HG03159 (cell line): ENCODE measurements around the gene CLGN.
"Not testable (repeated sequence)": the region's sequence is repeated elsewhere in the genome, so short reads cannot be mapped to it uniquely, and the experiment has no call there.

Experiments
- ATAC-seq: cut with Tn5 transposase; IDR thresholded peaks from one replicate; pipeline ENCODE4 v1.9.1; 2021; ENCODE audit warnings: mild to moderate bottlenecking, moderate library complexity; ENCODE audit not compliant: unreplicated experiment

Gene CLGN, protein sequence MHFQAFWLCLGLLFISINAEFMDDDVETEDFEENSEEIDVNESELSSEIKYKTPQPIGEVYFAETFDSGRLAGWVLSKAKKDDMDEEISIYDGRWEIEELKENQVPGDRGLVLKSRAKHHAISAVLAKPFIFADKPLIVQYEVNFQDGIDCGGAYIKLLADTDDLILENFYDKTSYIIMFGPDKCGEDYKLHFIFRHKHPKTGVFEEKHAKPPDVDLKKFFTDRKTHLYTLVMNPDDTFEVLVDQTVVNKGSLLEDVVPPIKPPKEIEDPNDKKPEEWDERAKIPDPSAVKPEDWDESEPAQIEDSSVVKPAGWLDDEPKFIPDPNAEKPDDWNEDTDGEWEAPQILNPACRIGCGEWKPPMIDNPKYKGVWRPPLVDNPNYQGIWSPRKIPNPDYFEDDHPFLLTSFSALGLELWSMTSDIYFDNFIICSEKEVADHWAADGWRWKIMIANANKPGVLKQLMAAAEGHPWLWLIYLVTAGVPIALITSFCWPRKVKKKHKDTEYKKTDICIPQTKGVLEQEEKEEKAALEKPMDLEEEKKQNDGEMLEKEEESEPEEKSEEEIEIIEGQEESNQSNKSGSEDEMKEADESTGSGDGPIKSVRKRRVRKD

DNA sequence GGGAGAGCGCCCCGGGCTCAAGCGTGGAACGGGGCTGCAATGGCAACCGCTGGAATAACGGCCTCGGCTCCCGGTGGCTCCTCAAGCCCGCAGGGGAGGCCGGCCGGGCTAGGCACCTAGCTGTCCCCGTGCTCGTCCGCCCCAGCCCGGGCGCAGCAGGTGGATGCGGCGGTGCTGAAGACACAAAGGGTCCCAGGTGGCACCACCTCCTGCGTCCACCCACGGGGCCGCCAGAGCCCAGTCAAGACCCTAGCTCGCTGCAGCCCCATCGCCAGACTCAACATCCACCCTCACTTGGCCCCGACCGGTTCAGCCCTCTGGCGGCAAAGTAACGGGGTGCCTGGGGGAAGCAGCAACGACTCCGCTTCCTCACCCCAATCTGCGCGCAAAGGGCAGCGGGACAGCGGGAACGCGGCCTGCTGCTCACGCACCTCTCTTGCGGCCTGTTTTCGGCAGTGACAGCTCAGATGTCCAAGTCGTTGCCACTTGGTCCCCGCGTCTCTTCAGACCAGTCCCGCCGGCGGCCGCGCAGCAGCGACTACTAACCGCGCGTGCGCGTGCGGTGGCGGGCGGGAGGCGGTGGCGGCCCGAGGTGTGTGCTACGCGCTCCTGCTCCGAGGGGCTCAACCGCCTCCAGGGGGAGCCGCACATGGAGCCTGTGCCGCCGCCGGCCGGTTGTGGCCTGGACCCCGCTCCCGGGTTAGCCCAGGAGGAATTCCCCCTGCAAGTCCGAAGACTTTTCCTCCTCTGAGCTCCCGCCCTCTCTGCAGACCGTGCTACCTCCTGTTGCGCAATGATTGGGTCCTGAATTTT lies at the start of gene CLGN:
CLGN (minus strand) TSS at position 543 of the 813 bp plus-strand sequence. CDS start 14,570 bp downstream, outside the sequence.
- peak; percentile 85 for ATAC-seq

DNA sequence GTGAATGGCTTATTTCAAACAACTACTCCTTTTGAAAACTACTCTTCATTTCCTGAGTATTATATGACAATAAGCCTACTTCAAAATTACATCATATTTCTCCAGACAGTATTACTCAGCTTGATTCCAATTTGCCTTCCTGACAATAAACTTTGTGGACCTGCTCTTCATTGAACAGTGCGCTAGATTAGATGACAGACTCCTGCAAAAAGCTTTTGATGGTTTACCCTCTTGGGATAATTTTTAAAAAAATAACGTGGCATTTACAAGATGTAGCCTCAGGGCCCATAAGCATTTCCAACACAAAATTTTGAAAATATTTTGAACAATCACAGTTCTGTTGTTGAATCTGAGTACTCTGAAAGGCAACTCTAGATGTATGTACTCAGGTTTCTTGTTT lies 44.7 kb upstream of the CLGN start:
- ATAC-seq: no peak

DNA sequence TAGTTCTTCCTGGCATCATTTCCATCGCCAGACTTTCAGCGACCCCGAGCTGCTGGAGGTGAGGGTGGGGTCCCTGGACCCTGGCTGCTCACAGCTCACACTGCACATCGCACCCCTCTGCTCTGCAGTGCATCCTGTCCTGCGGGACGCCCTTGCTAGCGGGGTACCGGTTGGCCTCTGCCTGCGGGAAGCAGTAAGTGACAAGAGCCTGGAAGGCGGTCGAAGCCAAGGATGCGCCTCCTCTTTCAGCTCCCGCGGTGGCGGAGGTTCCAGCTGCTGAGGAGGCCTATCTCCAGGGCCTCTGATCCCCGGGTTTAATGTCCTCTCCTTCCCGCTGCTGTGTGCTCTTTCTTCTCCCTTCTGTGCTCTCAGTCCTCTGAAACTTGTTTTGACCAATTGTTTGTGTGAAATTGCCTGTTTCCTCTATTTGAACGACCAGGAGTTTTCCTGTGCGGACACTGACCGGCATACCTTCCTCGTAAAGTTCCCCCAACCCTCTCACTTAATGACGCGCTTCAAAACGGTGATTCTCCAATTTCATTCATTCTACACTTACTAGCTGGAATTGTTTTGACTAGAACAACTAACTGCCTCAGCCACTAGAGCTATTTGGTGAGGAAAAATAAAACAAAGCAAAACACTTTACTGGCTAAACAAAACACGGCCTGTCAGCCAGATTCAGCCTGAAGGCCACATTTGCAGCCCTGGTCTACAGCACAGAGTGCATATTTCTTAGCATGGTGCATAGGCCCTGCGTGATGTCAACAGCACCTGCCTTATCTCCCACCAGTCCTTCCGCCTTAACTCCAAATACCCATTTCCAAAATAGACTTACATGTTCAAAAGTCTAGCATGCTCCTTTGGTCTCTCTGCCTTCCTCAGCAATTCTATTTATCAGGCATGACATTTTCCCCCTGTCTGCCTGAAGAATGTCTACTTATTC lies 42.6 kb upstream of the CLGN start:
- ATAC-seq: no peak

DNA sequence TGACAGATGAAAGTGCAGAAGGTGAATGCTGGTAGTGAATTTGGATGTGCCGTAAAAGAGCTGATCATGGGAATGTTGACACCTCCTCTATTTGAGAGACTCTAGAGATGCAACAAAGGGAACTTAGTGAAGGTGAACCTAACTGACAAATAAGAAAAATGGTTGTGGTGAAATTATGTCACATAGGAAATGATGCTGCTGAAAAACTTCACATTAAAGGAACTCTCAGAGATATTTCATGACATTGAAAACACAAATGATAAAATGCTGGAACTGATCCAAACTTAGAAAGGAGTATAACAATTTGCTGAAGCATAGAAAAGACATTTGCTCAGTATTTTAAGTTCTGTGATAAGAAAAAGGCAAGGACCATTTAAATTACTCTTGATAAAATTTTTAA lies 38.7 kb upstream of the CLGN start:
- ATAC-seq: no peak

DNA sequence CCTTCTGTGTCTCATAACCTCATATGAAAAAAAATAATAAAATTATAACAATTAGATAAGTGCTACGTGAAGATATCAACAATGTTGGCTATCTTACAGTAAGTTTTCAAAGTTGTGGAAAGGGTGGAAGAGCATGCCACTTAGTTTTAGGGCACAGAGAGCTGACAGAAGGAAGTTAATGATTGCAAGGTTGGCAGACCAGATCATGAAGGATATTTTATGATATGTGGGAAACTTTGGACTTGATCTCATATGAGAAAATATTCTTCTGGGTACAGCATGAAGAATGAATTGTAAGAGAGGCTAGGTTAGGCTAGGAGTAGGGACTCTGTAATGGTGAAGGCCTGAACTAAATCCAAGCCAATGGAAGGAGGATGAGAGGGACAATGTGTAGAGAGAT lies 36.2 kb upstream of the CLGN start:
- ATAC-seq: no peak

DNA sequence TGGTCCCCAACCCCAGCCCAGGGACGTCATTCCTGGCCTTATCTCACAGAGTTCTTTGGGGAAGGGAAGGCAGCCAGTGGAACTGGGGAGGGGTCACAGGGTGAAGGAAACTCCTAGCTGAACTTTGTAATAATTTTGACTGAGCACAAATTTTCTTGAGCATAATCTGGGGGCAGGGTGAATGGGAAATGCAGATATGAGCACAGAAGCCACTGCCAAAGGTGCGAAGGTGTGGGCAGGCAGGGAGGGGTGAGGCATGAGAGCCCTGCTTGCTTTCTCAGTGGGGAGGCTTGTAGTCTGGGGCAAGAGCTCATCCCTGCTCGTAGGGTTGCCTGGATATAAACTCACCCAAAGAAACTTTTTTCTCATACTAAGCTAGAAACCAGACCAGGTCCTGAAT lies 35.7 kb upstream of the CLGN start:
- ATAC-seq: no peak

DNA sequence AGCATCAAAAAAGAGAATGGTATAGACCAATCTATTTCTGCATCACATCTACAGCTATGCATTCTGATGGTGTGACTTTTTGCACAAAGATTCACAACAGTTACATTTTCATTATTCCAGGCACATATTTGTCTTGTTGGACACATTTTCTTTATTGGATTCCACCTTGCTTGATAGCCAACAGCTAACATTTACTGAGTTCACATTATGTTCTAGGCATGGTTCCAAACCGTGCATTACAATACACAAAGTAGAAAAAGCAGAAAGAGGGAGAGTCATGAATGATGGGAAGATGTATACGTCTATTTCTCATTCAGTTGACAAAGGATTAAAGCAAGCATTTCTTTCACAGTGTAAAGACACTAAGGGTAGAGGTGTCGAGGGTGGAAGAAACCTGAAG lies 22.9 kb upstream of the CLGN start:
- ATAC-seq: no peak

DNA sequence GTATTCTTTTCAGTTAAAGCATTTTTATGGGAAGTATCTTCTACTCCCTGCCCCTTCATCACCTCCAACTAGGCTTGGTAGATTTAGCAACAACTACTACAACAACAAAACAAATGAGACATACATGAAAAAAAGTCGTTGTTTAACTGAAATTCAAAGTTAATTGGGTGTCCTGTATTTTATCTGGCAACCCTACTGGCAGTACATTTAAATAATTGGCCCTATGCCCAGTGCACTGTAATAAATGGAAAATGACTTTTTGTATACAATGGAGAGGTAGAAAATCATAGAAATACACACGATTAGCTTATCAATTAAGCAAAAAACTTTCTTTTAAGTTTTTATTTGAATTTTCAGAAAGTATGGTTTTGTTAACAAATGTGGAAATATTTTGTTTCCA lies 21.4 kb upstream of the CLGN start:
- no peak for ATAC-seq

DNA sequence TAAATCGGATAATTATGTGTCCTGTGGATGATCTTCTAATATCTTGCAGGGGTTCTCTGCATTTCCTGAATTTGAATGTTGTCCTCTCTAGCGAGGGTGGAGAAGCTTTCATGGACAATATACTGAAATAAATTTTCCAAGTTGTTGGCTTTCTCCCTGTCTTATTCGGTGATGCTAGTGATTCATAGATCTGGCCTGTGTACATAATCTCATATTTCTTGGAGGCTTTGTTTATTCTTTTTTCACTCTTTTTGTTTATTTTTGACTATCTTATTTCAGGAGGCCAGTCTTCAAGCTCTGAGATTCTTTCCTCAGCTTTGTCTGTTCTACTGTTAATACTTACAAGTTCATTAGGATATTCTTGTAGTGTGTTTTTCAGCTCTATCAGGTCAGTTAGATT lies 20.7 kb upstream of the CLGN start:
- no peak for ATAC-seq

DNA sequence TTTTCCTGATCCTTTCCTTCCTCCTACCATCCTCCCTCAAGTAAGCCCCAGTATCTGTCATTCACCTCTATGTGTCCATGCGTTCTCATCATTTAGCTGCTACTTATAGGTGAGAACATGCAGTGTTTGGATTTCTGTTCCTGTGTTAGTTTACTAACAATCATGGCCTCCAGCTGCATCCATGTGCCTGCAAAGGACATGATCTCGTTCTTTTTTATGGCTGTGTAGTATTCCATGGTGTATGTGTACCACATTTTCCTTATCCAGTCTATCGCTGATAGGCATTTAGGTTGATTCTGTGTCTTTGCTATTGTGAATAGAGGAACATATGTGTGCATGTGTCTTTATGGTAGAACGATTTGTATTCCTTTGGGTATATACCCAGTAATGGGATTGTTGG lies 16.9 kb upstream of the CLGN start:
- not testable (repeated sequence) for ATAC-seq

DNA sequence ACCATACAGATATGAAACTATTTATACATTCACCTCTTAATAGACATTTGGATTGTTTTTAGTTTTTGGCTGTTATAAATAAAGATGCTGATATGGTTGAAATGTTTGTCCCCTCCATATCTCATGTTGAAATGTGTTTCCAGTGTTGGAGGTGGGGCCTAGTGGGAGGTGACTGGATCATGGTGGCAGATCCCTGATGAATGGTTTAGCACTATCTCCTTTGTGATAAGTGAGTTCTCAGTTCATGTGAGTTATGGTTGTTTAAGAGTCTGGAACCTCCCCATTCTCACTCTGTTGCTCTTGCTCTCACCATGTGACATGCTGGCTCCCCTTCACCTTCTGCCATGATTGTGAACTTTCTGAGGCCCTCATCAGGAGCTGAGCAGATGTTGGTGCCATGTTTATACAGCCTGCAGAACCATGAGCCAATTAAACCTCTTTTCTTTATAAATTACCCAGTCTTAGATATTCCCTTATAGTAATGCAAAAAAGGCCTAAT lies 12.2 kb upstream of the CLGN start:
- no peak for ATAC-seq

DNA sequence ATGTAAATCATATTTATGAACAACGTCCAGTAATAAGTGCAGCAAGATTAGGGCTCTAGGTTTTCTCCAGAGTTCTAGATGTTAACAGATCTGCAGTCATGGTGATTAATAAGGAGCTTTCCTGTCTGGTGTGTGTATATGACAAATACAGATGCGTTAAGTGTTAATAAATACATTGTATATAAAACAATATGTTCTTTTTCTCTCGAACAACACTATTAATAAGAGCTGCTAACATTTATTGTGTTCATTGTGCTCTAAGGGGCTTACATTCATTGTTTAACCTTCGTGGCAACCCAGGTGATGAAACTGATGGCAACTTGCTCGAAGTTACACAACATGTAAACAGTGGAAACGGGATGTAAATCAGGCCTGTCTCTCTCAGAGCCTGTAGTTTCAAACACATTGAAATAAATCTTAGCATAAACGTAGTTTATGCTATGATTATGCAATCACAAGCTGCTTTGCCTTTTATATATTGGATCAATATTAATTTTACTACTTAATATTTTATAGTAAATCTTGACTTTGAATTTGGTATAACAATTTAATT lies 547 bp upstream of the CLGN start:
- no peak for ATAC-seq

DNA sequence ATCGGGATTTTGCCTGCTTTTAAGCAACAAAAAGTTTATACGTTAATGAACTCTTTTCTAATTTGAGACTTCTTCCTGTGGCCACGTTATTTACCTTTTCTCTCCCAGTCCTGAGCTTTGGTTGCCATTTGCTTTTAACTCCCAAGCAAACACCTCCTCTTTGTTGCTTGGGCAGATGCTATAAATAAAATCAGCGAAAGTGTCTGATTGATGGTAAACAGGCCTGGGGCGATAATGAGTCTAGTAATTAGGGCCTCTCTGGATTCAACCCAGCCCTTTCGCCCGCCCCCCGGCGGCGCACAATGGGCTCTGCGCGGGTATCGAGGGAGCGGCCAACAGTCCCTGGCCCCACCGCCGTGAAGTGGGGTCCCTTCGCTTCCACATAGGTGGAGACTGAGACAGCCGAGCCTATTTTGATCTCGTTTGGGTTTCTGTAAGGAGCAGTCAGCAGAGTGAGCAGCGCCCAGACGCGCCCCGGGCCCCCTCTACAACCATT lies 790 bp downstream of the CLGN start:
- peak; percentile 20 for ATAC-seq

DNA sequence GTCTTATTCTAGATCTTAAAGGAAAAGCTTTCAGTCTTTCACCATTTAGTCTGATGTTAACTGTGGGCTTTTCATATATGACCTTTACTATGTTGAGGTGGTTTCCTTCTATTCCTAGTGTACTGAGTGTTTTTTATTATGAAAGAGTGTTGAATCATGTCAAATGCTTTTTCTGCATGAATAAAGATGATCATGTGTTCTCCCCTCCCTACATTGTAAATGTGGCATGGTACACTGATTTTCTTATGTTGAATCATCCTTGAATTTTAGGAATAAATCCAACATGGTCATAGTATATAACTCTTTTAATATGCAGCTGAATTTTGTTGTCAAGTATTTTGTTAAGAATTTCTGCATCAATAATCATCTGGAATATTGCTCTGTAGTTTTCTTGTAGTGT lies 4.3 kb downstream of the CLGN start:
- ATAC-seq: no peak

DNA sequence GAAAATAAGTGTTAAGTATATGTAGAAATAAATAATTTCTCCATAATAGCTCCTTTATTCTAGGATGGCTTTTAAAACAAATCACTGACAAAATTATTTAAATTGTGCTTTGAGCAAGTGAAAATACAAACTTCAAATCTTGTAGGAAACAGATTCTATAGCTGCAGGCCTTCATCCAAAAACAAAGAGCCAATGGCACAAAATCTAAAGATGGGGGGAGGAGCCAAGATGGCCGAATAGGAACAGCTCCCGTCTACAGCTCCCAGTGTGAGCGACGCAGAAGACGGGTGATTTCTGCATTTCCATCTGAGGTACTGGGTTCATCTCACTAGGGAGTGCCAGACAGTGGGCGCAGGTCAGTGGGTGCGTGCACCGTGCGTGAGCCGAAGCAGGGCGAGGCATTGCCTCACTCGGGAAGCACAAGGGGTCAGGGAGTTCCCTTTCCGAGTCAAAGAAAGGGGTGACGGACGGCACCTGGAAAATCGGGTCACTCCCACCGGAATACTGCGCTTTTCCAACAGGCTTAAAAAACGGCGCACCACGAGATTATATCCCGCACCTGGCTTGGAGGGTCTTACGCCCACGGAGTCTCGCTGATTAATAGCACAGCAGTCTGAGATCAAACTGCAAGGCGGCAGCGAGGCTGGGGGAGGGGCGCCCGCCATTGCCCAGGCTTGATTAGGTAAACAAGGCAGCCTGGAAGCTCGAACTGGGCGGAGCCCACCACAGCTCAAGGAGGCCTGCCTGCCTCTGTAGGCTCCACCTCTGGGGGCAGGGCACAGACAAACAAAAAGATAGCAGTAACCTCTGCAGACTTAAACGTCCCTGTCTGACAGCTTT lies 14.1 kb downstream of the CLGN start:
- not testable (repeated sequence) for ATAC-seq

DNA sequence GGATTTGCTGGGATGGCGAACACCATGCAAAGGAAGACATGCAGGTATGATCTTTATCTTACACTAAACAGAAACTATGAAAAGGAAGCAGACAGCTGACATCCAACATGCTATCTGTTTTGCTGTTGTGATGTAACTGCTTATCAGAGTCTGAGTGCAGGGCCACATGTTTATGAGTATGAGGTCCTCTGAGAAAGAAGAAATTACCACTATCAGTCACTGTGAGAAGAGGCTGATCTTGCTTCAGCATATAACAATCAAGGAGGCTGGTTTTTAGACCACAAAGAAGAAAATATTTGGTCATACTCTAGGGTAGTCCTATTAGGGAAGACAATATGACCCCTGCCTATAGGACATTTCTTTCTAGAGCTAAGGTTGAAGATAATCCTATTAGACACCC lies 18.5 kb downstream of the CLGN start:
- ATAC-seq: no peak

DNA sequence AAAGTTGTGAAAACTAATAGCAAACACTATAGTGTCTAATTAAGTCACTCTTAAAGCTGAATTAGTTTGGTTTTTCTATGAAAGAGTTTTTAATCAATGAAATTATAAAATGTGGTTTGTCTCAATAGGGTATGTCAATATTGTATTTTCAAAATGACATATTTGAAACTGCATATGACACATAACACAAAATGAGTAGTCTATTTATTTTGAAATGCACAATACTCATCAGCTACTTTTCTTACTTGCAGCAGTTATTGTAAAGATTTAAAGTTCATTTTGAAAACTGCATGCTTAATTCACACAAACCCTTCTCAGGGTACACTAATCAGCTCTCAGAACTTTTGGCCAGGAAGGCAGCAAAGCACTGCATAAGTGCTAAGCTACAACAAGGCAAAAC lies 21.2 kb downstream of the CLGN start:
- ATAC-seq: no peak

DNA sequence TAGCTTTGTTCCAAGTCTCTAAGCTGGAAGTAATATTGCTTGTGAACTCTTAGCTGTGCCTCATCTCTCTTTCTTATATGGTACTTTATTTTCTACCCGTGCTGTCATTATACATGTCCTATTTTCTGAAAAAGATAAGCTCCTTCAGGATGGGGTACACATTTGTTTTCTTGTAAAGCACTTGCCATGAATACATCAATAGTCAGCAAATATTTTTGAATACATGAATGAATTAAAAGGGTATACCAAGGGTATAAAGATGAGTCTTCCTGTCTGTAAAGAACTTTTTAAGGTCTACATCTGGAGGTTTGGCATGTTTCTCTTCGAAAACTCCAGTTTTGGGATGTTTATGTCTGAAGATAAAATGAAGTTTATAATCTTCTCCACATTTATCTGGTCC lies 27.3 kb downstream of the CLGN start:
- ATAC-seq: no peak

DNA sequence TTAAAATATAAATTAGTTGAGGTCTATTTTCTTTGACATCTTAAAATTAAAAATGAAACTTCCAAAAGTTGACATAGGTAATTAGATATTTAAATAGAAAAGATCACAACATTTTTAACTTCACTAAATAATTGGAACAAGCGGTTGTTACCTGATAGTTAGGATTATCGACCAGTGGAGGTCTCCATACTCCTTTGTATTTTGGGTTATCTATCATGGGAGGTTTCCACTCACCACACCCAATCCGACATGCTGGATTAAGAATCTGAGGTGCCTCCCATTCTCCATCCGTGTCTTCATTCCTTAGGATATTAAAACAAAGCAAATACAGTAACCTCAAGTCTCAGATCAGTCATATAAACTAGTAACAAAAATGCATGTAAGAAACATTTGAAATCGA lies 31.8 kb downstream of the CLGN start:
- ATAC-seq: no peak
